GM18858 (cell line): ENCODE results near the gene BEND6.
"Not testable (repeated sequence)": the region's sequence is repeated elsewhere in the genome, so short reads cannot be mapped to it uniquely, and the experiment has no call there.

Experiments used
- ATAC-seq: cut with Tn5 transposase; IDR thresholded peaks from one replicate; pipeline ENCODE4 v1.9.1; 2021; ENCODE audit not compliant: unreplicated experiment

The BEND6 gene

GRCh38 chr6:57026001-57026400 is 71.1 kb downstream of the BEND6 start:
- no peak for ATAC-seq

GRCh38 chr6:57027301-57027700 is 72.4 kb downstream of the BEND6 start:
- ATAC-seq, result no peak

- ATAC-seq, result no peak
Measured at GRCh38 chr6:57029213-57029612, 74.3 kb downstream of the BEND6 start.

GRCh38 chr6:57033228-57033627 is 78.3 kb downstream of the BEND6 start:
- no peak for ATAC-seq

- no peak for ATAC-seq
Measured at GRCh38 chr6:57035549-57035948, 80.6 kb downstream of the BEND6 start.

- no peak for ATAC-seq
Measured at GRCh38 chr6:57038906-57039305, 84.0 kb downstream of the BEND6 start.

- ATAC-seq, result no peak
Measured at GRCh38 chr6:57040011-57040410, 85.1 kb downstream of the BEND6 start.

GRCh38 chr6:57044061-57044460 is 89.2 kb downstream of the BEND6 start:
- not testable (repeated sequence) for ATAC-seq

GRCh38 chr6:57044568-57044967 is 89.7 kb downstream of the BEND6 start:
- no peak for ATAC-seq

GRCh38 chr6:57046332-57047256 is 91.7 kb downstream of the BEND6 start, which contains the start of gene KIAA1586:
Gene KIAA1586, plus strand, starts transcription at chr6:57046693. Its CDS starts 63 bp downstream, at chr6:57046756.
- ATAC-seq, result peak; percentile 87

GRCh38 chr6:57047257-57047585 is 92.3 kb downstream of the BEND6 start:
- peak; percentile 14 for ATAC-seq

- ATAC-seq, result not testable (repeated sequence)
Measured at GRCh38 chr6:57047859-57048258, 93.0 kb downstream of the BEND6 start.

GRCh38 chr6:57048577-57048976 is 93.7 kb downstream of the BEND6 start:
- no peak for ATAC-seq

GRCh38 chr6:57063847-57064246 is 108.9 kb downstream of the BEND6 start:
- no peak for ATAC-seq

GRCh38 chr6:57064809-57065208 is 109.9 kb downstream of the BEND6 start:
- ATAC-seq, result no peak

GRCh38 chr6:57068061-57068460 is 113.2 kb downstream of the BEND6 start:
- no peak for ATAC-seq

- no peak for ATAC-seq
Measured at GRCh38 chr6:57069228-57069627, 114.3 kb downstream of the BEND6 start.

- ATAC-seq, result no peak
Measured at GRCh38 chr6:57069920-57070331, 115.0 kb downstream of the BEND6 start.

GRCh38 chr6:57072108-57072507 is 117.2 kb downstream of the BEND6 start:
- no peak for ATAC-seq

GRCh38 chr6:57074383-57074782 is 119.5 kb downstream of the BEND6 start:
- ATAC-seq, result no peak

- ATAC-seq, result no peak
Measured at GRCh38 chr6:57075092-57075491, 120.2 kb downstream of the BEND6 start.
